Stimulated activated CD4-positive, alpha-beta T cell treated with anti-CD3 and anti-CD28 coated beads, TNF-alpha, amount 100 ng/mL, for 48 hours (primary cell): ENCODE results near the gene NUAK1.
A peak's percentile ranks its signal among the peaks of the same experiment; 100 is the strongest.

Experiments used
- DNase-seq, 3 donors: peaks; one replicate each; pipeline ENCODE4 v3.0.0-alpha.2; 2020; ENCODE audit warnings: low read depth in 3 of 3

NUAK1 gene

DNA sequence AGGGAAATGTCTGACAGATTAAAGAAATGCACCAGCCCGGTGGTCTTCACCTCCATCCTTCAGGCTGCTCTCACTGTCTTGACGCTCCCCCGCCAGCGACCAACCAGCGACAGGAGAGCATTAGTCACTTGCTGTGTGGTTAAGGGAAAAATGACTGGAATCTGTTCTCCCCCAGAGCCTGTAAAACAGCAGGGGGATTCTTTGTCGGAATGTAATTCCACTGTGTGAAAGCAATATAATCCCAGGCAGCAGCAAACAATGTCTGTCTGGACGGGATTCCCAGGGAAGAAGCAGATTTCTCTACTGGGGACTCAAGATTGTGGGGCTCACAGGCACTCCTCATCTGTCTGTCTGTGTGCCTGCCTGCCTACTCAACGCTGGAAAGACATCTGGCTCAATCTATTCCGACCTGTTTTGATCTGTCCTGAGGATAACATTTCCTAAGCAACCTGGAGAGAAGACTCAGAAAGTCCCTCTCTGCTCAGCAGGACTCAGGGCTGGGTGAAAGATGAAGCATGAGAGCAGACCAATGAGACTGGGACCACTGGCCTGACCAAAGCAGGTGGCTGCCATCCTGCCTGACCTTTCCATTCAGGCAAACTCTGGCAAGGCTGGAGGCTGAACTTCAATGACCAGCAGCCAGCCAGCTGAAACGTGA is 54.6 kb downstream of the NUAK1 start:
- DNase-seq, result no peak

GRCh38 chr12:106082216-106083175 is 56.3 kb downstream of the NUAK1 start:
- no peak for DNase-seq

DNA sequence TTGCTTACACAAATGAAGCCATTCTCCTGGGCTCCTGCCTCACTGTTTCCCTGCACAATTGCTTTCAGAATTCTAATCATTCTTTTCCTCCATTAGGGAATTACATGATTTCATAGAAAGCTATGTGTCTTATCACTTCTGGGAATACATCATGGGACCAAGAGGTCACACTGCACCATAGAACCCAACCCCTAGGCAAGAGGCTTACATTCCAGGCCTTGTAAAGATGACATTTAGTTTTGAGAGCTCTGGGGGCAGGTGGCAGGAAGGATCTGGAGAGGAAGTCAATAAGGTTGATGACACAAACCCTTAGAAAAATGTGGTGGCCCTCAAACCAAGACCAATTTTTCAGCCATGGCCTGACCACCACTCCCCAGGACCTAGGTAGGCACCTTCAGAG is 57.1 kb downstream of the NUAK1 start:
- no peak for DNase-seq

- DNase-seq, result no peak
These were observed 58.0 kb downstream of the NUAK1 start for GRCh38 chr12:106080791-106081170.

DNA sequence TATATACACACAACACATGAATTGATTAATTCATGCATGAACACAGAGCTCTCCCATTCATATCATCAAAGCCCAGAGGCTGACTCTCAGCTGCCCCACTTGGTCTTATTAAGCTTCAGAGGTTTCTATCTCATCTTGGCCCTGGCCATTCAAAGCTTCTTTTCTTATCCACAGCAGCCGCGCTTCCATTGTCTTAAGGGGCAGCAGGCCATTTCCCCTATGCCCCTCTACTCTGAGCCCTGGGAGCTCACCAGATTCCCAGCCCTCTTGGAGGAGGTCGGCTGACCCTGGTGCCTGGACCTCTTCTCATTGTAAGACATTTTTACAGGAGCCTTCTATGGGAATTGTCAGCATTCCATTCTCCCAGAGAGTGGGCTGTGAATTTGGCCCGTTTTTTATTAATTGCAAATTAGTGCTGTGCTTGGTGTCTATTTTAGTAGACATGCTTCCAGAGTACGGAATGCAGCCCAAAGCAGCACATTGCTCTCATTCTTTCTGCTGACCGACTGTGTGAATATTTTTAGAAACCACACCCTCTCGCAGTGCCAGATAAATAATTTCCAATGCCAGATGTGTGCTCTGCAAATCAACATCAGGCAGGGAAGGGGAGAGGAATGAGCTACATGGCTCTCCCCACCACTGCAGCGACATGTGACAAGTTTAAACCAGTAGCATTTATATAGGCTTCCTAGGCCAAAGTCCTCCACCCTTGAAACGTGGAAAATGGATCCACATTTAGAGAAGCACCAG is 58.5 kb downstream of the NUAK1 start:
- no peak for DNase-seq

- DNase-seq, result no peak
These were observed 59.5 kb downstream of the NUAK1 start for GRCh38 chr12:106079148-106079738.

DNA sequence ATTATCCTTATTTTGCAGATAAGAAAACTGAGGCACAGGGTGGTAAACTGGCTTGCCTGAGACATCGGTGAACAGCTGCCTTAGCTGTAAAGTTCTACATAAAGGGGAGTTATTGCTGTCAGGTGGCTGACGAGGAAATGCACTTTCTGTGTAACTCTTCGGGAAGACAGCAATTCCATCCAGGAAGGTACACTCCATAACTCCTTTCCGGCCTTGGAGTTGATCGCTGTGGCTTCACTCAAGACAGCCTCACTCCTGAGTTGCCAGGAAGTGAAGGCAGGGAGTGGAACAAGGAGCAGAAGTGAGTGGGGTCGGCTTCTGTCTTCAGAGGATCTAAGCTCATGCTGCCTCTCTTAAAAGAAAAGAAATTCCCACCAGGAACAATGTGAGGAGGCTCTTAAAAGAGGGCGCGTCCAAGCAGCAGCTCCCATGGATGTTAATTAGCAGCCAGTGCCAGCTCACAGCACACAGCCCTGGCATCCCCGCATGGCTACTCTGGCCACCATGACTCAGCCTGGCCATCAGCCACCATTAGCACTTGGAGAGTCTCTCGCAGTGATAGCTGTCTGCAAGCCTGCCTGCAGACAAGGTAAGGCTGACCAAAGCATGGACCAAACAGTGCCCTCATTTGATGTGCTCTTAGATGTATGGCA is 60.3 kb downstream of the NUAK1 start:
- no peak for DNase-seq

GRCh38 chr12:106074706-106075392 is 63.9 kb downstream of the NUAK1 start:
- DNase-seq, result no peak

GRCh38 chr12:106074361-106074705 is 64.4 kb downstream of the NUAK1 start:
- DNase-seq, result no peak

DNA sequence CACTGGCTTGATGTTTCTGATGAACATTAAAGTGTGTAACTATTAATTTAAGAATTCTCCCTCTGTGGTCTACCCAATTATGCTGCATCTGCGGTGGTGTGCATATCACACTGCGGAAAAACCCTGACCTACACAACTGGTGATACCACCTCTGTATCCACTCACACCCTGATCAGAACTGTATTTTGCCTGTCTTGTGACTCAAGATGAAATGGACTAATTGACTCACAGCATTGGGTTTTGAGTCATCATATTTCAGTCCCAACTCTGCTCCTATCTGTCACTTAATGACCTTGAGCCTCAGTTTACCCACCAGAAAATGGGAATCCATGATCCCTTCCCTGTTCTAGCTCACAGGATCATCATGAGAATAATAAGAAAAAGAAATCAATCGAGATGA is 65.6 kb downstream of the NUAK1 start:
- peak in 1 of 3 donors; percentile 1 for DNase-seq

GRCh38 chr12:106072751-106073150 is 66.0 kb downstream of the NUAK1 start:
- no peak for DNase-seq

- DNase-seq, result no peak
These were observed 67.1 kb downstream of the NUAK1 start for GRCh38 chr12:106071686-106072085.

GRCh38 chr12:106070611-106071010 is 68.1 kb downstream of the NUAK1 start:
- no peak for DNase-seq

DNA sequence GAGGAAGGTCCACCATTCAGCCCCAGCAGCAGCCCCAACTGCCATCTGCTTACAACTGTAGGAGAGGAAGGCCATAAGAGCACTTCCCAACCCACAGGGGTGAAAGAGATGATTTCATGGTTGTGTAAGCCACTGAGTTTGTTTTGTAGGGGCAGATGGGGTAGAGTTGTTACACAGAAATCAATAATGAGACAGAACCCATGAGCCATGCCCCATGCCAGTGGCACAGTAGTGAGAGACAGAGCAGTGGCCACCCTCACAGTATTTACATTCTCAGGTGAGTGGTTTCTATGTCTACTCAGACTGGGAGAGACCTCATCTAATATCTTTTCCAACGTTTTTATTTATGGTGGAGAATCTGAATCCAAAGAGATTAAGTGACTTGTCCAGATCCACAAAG is 68.6 kb downstream of the NUAK1 start:
- DNase-seq, result no peak

GRCh38 chr12:106068296-106068695 is 70.5 kb downstream of the NUAK1 start:
- no peak for DNase-seq

GRCh38 chr12:106067606-106068205 is 71.0 kb downstream of the NUAK1 start:
- no peak for DNase-seq

- no peak for DNase-seq
These were observed 71.9 kb downstream of the NUAK1 start for GRCh38 chr12:106066726-106067325.

- DNase-seq, result no peak
These were observed 72.6 kb downstream of the NUAK1 start for GRCh38 chr12:106066051-106066705.

DNA sequence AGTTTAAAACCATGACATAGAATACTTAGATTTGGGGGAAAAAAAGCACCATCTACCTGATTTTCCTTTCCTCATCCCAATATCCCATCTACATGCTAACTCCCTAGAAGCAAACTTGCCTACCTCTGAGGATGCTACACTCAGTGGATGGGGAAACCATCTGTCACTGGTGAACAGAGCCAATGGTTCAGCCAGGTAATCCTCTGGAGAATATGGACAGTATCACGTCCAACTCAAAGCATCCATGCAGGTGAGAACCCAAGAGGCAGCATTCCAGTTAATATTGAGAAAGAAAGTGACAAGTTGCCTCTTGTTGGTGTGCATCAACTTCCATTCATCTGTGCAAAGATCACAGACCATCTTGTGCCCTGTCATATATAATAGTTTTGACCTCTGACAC is 73.2 kb downstream of the NUAK1 start:
- DNase-seq, result no peak

GRCh38 chr12:106064721-106065021 is 74.1 kb downstream of the NUAK1 start:
- no peak for DNase-seq
